ENCODE data around the gene SPAST. TPM values are rescaled to one million over a fixed set of nuclear protein-coding genes. Genes with fewer than 3 reads are reported as not detected.

The SPAST gene
- total and polyA plus RNA-seq, 9 of the 15 experiments (the other 6 are each of a cell fraction or from before 2014, with no cell fraction given), result 7.4 to 37.0 (median 19.0) TPM

- TF ChIP-seq CHD7 (IDR thresholded peaks at IDR 0.05; ENCODE audit: low read depth, low read length) (no peak), E2F6 (IDR thresholded peaks at IDR 0.05; ENCODE audit: borderline replicate concordance in 1 of 2, extremely low read depth in 1 of 2, insufficient read depth in 1 of 2, insufficient read length in 1 of 2, low read depth in 1 of 2, low read length in 1 of 2, poor library complexity in 1 of 2, severe bottlenecking in 1 of 2) (no peak), GABPB1 (CRISPR knock-in tag; IDR thresholded peaks at IDR 0.05) (no peak), SMAD4 (CRISPR knock-in tag; conservative IDR thresholded peaks at IDR 0.05) (no peak), HMBOX1 (IDR thresholded peaks at IDR 0.05) (peak; percentile 77), ZNF140 (CRISPR knock-in tag; IDR thresholded peaks at IDR 0.05) (no peak), MXI1 (IDR thresholded peaks at IDR 0.05; ENCODE audit: low read depth, low read length) (no peak), U2AF2 (optimal IDR thresholded peaks at IDR 0.05; ENCODE audit: low read depth, low read length) (no peak), YBX1 (IDR thresholded peaks at IDR 0.05) (no peak), CTBP1 (IDR thresholded peaks at IDR 0.05; ENCODE audit: borderline replicate concordance) (0 out of 2 replicates have a peak, but pooled peaks have one; percentile 9), MTA2 (IDR thresholded peaks at IDR 0.05; ENCODE audit: low read depth) (peak; percentile 30; the same call in 1 of the 2 replicates), ZBTB1 (CRISPR knock-in tag; IDR thresholded peaks at IDR 0.05; ENCODE audit: borderline replicate concordance, low read depth) (no peak), ZNF282 (CRISPR knock-in tag; IDR thresholded peaks at IDR 0.05) (no peak)
These were observed 1.1 kb upstream of the SPAST start (continued) for GRCh38 chr2:32061973-32062861.

Measured in K562 (cell line).